Endothelial cell of umbilical vein (primary cell): ENCODE measurements around the gene NDUFA13. TPM values are rescaled to one million over a fixed set of nuclear protein-coding genes. Genes with fewer than 3 reads are reported as not detected.

ENCODE experiments used
- BruUV-seq: library from RNA; stranded (reverse); fragments of 400-500 nt; replicated peaks from 2 replicates; lab custom pipeline; 2021; lab: Mats Ljungman, UMichigan
- CTCF ChIA-PET: fragments of 300-600, 350-600 bp; sonication (Branson Sonifier 250); formaldehyde crosslinking; loops from one replicate; lab custom pipeline; 2021; ENCODE audit warnings: antibody characterized with exemption, inconsistent platforms; lab: Charles Lee
- POLR2A ChIA-PET: fragments of 300-600, 350-600 bp; sonication (Branson Sonifier 250); formaldehyde crosslinking; loops from one replicate; lab custom pipeline; 2021; ENCODE audit warnings: antibody characterized with exemption, inconsistent platforms; lab: Charles Lee
- DNase-seq: peaks from one replicate; pipeline ENCODE4 v3.0.0-alpha.2; 2011; ENCODE audit warnings: low read depth, low spot score
- FAIRE-seq: peaks from 2 replicates; lab custom pipeline; 2011; peaks lifted over from hg19 to GRCh38; lab: Jason Lieb, UNC
- H2AFZ ChIP-seq: 2 replicates; pipeline ENCODE4 v1.6.0; 2012; ENCODE audit warnings: low read depth, low read length, control low read depth, inconsistent platforms
- H3K27ac ChIP-seq: 2 replicates; pipeline ENCODE4 v1.5.1; 2011; ENCODE audit warnings: low read depth, mild to moderate bottlenecking, control low read depth, low read length, moderate library complexity; ENCODE audit not compliant: insufficient read depth
- H3K27me3 ChIP-seq, 2 experiments: 2 replicates each; pipeline versions ENCODE4 v1.6.0 to v1.6.1; 2011; ENCODE audit warnings: low read length in 2 of 2, mixed read lengths in 1 of 2; ENCODE audit not compliant: control insufficient read depth in 2 of 2, insufficient read depth in 2 of 2
- H3K36me3 ChIP-seq, 2 experiments: 2 replicates in 1 of 2; 3 replicates in 1 of 2; pipeline ENCODE4 v1.5.1; 2011; ENCODE audit warnings: low read length in 2 of 2, mild to moderate bottlenecking in 1 of 2, moderate library complexity in 1 of 2; ENCODE audit not compliant: control insufficient read depth in 2 of 2, insufficient read depth in 2 of 2; ENCODE audit errors: extremely low read depth in 1 of 2
- H3K4me1 ChIP-seq: 3 replicates; pipeline ENCODE4 v1.5.1; 2011; ENCODE audit warnings: mild to moderate bottlenecking, low read length; ENCODE audit not compliant: control insufficient read depth, insufficient read depth; ENCODE audit errors: extremely low read depth
- H3K4me2 ChIP-seq: 2 replicates; pipeline ENCODE4 v1.6.1; 2011; ENCODE audit warnings: low read length, control low read depth, mixed read lengths; ENCODE audit not compliant: insufficient read depth
- H3K4me3 ChIP-seq, 3 experiments: fragments of 200-600 bp in 1 of 3; sonication (generic), shearing (Covaris generic) in 1 of 3; replicated peaks in 1 of 3; 2 replicates each; pipeline ENCODE4 v1.5.1; 2011 to 2016; ENCODE audit warnings: control low read depth in 3 of 3, low read length in 3 of 3, mild to moderate bottlenecking in 2 of 3, inconsistent platforms in 1 of 3, low read depth in 1 of 3, moderate library complexity in 1 of 3; ENCODE audit not compliant: insufficient read depth in 1 of 3
- H3K79me2 ChIP-seq: 2 replicates; pipeline ENCODE4 v1.6.0; 2012; ENCODE audit warnings: low read length, inconsistent platforms; ENCODE audit not compliant: control insufficient read depth, insufficient read depth
- H3K9ac ChIP-seq: replicated peaks from 2 replicates; pipeline ENCODE3; 2011; ENCODE audit warnings: low read length, control low read depth; ENCODE audit not compliant: insufficient read depth; ENCODE audit errors: extremely low read depth
- H3K9me1 ChIP-seq: replicated peaks from 3 replicates; pipeline ENCODE4 v1.6.0; 2011; ENCODE audit warnings: mild to moderate bottlenecking, low read length; ENCODE audit not compliant: control insufficient read depth, insufficient read depth; ENCODE audit errors: extremely low read depth
- H3K9me3 ChIP-seq: replicated peaks from 2 replicates; pipeline ENCODE4 v1.5.1; 2012; ENCODE audit warnings: low read length, inconsistent platforms; ENCODE audit not compliant: control insufficient read depth, insufficient read depth
- H4K20me1 ChIP-seq: replicated peaks from 2 replicates; pipeline ENCODE3; 2011; ENCODE audit warnings: mild to moderate bottlenecking, low read length; ENCODE audit not compliant: control insufficient read depth, insufficient read depth; ENCODE audit errors: extremely low read depth
- EZH2 ChIP-seq: IDR thresholded peaks from 2 replicates; pipeline ENCODE4 v1.6.1; 2012; ENCODE audit warnings: borderline replicate concordance, low read depth, mild to moderate bottlenecking, moderate library complexity, low read length, inconsistent platforms; ENCODE audit not compliant: severe bottlenecking
- FOS ChIP-seq: IDR thresholded peaks from 2 replicates; pipeline ENCODE4 v1.6.1; 2011; ENCODE audit warnings: mild to moderate bottlenecking, low read length, moderate library complexity, borderline replicate concordance; ENCODE audit not compliant: insufficient read depth
- GATA2 ChIP-seq: IDR thresholded peaks from 2 replicates; pipeline ENCODE4 v1.7.0; 2011; ENCODE audit warnings: low read depth, mild to moderate bottlenecking, moderate library complexity, mixed read lengths, low read length; ENCODE audit not compliant: insufficient read length, insufficient read depth
- JUN ChIP-seq: IDR thresholded peaks from 2 replicates; pipeline ENCODE4 v1.6.1; 2011; ENCODE audit warnings: borderline replicate concordance, low read depth; ENCODE audit not compliant: insufficient read length, insufficient read depth
- MYC ChIP-seq: IDR thresholded peaks from one replicate; pipeline ENCODE4 v1.6.1; 2011; ENCODE audit warnings: mild to moderate bottlenecking, low read depth, low read length
- POLR2A ChIP-seq: IDR thresholded peaks from 2 replicates; pipeline ENCODE4 v1.6.1; 2012; ENCODE audit warnings: low read depth, mild to moderate bottlenecking, control low read depth, low read length
- POLR2AphosphoS5 ChIP-seq: IDR thresholded peaks from 2 replicates; pipeline ENCODE4 v1.6.1; 2012; ENCODE audit warnings: low read depth, mild to moderate bottlenecking, control low read depth, low read length, moderate library complexity; ENCODE audit not compliant: insufficient read depth
- dilution Hi-C: fragments of 300-500 bp; cut with MboI; formaldehyde crosslinking; loops from one replicate; pipeline ENCODE4 v1.15.0; 2019; ENCODE audit warnings: low sequenced_read_pairs; ENCODE audit not compliant: extremely low pct_ligation_motif_present
- intact Hi-C: fragments of 100-400 bp; cut with micrococcal nuclease; formaldehyde crosslinking; loops from one replicate; pipeline ENCODE4 v1.10.0; 2022
- polyA plus RNA-seq, 4 experiments: library from polyadenylated mRNA; depleted of rRNA in 3 of 4; stranded (reverse) in 3 of 4; unstranded in 1 of 4; fragments of >200 nt; gene quantifications; 2 replicates each; pipeline versions ENCODE4 v1.2.1 to v1.2.3, GENCODE V29; 2011 to 2012; ENCODE audit warnings: missing spikeins in 1 of 4
- total RNA-seq: library from RNA; stranded (reverse); gene quantifications from 2 replicates; pipeline ENCODE4 v1.2.3, GENCODE V29; 2021
- TF ChIP-seq, protein P1 (sequence below): IDR thresholded peaks from 2 replicates; pipeline ENCODE4 v1.6.1; 2011; ENCODE audit not compliant: insufficient read depth, insufficient read length
- TF ChIP-seq, protein P2 (sequence below), 2 donors: IDR thresholded peaks; 1 replicate in 1 of 2; 2 replicates in 1 of 2; pipeline ENCODE4 v1.5.1; 2011; ENCODE audit warnings: low read length in 2 of 2, mild to moderate bottlenecking in 2 of 2, moderate library complexity in 2 of 2, control low read depth in 1 of 2, inconsistent platforms in 1 of 2, low read depth in 1 of 2; ENCODE audit not compliant: insufficient read depth in 1 of 2; ENCODE audit errors: extremely low read depth in 1 of 2

NDUFA13 gene
- total and polyA plus RNA-seq, 2 donors (not counting 3 experiments of a cell fraction or from before 2014, with no cell fraction given): 246 to 799 TPM

DNA sequence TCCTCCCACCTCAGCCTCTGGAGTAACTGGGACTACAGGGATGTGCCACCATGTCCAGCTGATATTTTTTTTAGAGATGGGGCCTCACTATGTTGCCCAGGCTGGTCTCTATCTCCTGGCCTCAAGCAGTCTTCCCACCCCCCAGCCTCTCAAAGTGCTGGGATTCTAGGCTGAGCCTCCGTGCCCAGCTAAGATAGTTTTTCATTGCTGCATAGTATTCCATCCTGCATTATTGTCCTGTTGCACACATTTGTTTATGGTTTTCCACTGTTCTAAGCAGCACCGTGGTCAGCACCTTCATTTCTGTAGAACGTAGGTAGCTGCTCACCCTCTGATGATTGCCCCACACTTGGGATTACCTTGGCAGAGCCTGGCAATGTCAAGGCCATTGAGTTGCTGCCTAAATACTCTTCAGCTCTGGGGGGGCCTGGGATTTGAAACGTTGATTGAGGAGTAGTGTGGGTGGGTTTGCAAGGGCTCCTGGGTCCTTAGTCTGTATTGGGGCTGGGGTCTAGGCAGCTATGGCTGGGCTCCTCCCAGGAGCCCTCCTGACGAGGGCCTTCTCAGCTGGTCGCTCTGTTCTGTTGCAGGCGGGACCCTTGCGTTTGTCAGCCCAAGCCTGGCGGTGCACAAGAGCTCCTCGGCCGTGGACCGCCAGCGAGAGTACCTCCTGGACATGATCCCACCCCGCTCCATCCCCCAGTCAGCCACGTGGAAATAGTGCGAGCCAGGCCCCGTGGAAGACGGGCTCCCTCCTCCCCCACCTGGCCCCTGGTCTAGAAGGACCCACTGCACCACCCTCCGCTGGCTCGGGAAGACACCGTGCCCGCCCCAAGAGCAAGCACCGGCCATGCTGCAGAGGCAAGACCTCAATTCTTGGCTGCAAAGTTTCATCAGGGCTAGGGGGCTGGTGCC, 11.0 kb upstream of the NDUFA13 start:
- H3K9me1 ChIP-seq: no peaks in the 10 kb centered on the region
- no peaks in the 10 kb centered on the region for H4K20me1 ChIP-seq
- no peak for FAIRE-seq
- no peak overlapping the region for H3K27ac ChIP-seq
- no peak overlapping the region for H3K4me3 ChIP-seq
- no peak overlapping the region for H3K4me2 ChIP-seq
- no peak overlapping the region for H2AFZ ChIP-seq
- TF ChIP-seq FOS: no peak
- TF ChIP-seq POLR2AphosphoS5: no peak
- TF ChIP-seq, protein P1, sequence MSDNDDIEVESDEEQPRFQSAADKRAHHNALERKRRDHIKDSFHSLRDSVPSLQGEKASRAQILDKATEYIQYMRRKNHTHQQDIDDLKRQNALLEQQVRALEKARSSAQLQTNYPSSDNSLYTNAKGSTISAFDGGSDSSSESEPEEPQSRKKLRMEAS: no peak
- H3K9ac ChIP-seq: no peak overlapping the region
- CTCF ChIA-PET: interaction anchor here (1.5 kb wide), 1 partner anchor 15 kb away, joined by 3 read pairs; no protein-coding TSS in a partner anchor
- DNase-seq: no peak
- POLR2A ChIA-PET: interaction anchor here (0.7 kb wide), 1 partner anchor 49 kb away, joined by 3 read pairs; no protein-coding TSS in a partner anchor
- BruUV-seq: no TSS peak
- no peaks in the 10 kb centered on the region for H3K27me3 ChIP-seq
- no peaks in the 10 kb centered on the region for H3K4me1 ChIP-seq
- peaks cover 21 to 48% of the 10 kb centered on the region in 2 experiments for H3K36me3 ChIP-seq
- dilution Hi-C loops (no loop called here), intact Hi-C loops (no loop called here)
- no peaks in the 10 kb centered on the region for H3K9me3 ChIP-seq
- H3K79me2 ChIP-seq: no peaks in the 10 kb centered on the region

DNA sequence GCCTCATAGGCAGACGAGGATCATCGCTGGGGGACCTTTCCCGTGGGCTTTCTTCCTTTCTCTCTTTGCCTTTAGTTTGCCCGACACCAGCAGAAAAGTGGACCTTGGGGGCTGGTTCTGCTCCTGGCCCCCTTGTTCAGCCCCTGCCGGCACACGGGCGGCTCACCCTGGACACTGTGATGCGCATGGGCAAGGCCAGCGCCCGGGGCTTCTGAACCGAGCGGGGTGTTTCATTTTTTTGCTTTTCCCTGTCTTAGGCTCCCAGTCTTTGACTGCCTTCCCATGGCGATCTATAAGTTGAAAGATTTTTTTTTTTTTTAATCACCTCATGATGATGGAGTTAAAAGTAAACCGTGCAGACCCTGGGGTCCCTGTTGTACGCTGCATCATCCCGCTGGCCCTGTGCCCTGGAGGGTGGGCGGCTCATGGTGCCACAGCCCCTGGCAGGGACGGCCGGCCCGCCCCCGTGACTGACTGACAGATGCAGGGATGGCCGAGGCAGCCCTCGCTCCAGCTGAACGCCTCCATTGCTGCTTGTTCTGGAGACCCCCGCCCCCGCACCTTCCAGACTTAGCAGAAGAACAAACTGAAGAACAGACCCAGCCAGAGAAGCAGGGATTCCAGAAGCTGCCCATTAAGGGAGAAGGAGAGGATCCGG, 10.2 kb upstream of the NDUFA13 start:
- POLR2A ChIA-PET: no interaction called here

More for the DNA sequence above, 10.2 kb upstream of the NDUFA13 start:
- Histone ChIP-seq H3K9me3 (no peaks in the 10 kb centered on the region), H3K4me2 (no peak overlapping the region), H3K4me3 (no peak overlapping the region), H3K27ac (no peak overlapping the region), H3K36me3 (peaks cover 20 to 41% of the 10 kb centered on the region in 2 experiments), H3K79me2 (no peaks in the 10 kb centered on the region), H3K9me1 (no peaks in the 10 kb centered on the region), H3K27me3 (no peaks in the 10 kb centered on the region), H4K20me1 (no peaks in the 10 kb centered on the region), H2AFZ (no peak overlapping the region), H3K9ac (no peak overlapping the region), H3K4me1 (no peaks in the 10 kb centered on the region)
- DNase-seq (no peak), FAIRE-seq (no peak)
- intact Hi-C loops (no loop called here), dilution Hi-C loops (no loop called here)
- TF ChIP-seq, protein P2, sequence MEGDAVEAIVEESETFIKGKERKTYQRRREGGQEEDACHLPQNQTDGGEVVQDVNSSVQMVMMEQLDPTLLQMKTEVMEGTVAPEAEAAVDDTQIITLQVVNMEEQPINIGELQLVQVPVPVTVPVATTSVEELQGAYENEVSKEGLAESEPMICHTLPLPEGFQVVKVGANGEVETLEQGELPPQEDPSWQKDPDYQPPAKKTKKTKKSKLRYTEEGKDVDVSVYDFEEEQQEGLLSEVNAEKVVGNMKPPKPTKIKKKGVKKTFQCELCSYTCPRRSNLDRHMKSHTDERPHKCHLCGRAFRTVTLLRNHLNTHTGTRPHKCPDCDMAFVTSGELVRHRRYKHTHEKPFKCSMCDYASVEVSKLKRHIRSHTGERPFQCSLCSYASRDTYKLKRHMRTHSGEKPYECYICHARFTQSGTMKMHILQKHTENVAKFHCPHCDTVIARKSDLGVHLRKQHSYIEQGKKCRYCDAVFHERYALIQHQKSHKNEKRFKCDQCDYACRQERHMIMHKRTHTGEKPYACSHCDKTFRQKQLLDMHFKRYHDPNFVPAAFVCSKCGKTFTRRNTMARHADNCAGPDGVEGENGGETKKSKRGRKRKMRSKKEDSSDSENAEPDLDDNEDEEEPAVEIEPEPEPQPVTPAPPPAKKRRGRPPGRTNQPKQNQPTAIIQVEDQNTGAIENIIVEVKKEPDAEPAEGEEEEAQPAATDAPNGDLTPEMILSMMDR (IDR thresholded peaks at IDR 0.05; ENCODE audit: extremely low read depth in 1 of 2, insufficient read depth in 1 of 2, low read depth in 1 of 2, low read length in 2 of 2): no peak
- TF ChIP-seq POLR2AphosphoS5 (no peak), FOS (no peak), POLR2A (no peak), MYC (no peak), EZH2 (no peak), GATA2 (no peak), JUN (no peak)
- TF ChIP-seq, protein P1: no peak
- CTCF ChIA-PET: no interaction called here
- BruUV-seq: no TSS peak
